ENCODE data around the gene KCNIP2.
"Not testable (repeated sequence)": the region's sequence is repeated elsewhere in the genome, so short reads cannot be mapped to it uniquely, and the experiment has no call there.

KCNIP2 gene

DNA sequence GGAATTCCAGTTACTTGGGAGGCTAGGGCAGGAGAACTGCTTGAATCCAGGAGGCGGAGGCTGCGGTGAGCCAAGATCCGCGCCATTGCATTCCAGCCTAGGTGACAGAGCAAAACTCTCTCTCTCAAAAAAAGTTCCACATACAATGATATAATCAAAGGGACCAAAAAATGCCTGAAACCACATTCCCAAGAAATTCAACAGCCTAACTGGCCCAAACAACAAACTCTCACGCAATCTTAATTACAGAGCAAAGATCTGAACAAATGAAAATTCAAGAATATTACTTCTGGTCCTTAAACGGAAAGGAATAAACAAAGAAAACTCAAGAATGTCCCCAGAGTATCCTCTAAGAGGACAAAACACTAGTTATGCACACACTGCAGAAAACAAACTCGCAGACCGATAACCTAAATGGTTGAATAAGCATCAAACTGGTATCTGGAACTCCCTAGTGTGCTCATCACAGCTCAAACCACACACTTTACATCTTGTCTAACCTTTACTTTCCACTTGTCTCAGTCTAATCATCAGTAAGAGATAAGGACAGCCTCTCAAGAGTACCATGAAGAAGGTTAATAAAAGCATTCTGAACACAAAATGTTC is 29.0 kb downstream of the KCNIP2 start:
- TF ChIP-seq CTCF (IDR thresholded peaks at IDR 0.05), result no peak
- no peak for TF ChIP-seq ZFX (IDR thresholded peaks at IDR 0.05; ENCODE audit: borderline replicate concordance)
- 0 out of 2 replicates have a peak overlapping the region, but pooled peaks have one; percentile 12 for H3K27ac ChIP-seq

GRCh38 chr10:101812606-101813005 is 31.0 kb downstream of the KCNIP2 start:
- H3K27ac ChIP-seq, result no peak overlapping the region
- TF ChIP-seq ZFX (IDR thresholded peaks at IDR 0.05; ENCODE audit: borderline replicate concordance), result no peak
- no peak for TF ChIP-seq CTCF (IDR thresholded peaks at IDR 0.05)

DNA sequence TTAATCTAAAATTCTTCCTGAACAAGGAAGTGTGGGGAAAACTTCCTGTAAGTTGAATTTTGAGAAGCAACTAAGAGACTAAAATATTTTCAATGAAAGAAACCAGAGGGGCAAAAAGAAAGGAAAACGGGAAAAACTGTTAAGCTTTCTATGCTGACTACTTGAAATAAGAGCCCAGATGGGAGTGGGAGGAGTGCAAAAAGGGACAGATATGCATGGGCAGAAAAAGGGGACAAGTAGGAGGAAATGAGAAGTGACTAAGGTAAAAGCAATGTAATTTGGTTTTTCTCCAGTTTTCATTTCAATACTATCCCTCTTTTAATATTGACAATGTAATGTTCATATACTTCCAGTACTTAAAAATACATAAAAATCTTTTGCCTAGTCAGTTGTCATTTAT is 36.4 kb downstream of the KCNIP2 start:
- no peak overlapping the region for H3K27ac ChIP-seq
- TF ChIP-seq CTCF (IDR thresholded peaks at IDR 0.05) (no peak), ZFX (IDR thresholded peaks at IDR 0.05; ENCODE audit: borderline replicate concordance) (no peak)

DNA sequence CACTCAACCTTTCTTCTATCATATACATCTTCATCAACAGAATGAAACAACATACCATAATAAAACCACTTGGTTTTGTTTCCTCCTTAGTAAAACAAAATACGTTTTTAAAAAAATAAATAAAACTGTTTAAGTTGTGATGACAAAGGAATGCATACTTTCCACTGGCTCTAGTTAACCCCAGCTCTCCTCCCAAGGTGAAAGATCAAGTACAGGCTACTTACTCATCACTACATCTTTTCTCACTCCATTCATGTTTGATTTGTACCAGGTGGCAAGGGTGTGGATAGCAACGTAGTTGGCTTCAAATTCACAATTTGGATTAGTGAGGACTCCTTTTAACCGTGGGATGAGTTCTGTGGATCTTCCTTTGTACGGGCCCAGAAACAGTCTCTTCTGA is 40.1 kb downstream of the KCNIP2 start:
- no peak for TF ChIP-seq CTCF (IDR thresholded peaks at IDR 0.05)
- no peak for TF ChIP-seq ZFX (IDR thresholded peaks at IDR 0.05; ENCODE audit: borderline replicate concordance)
- H3K27ac ChIP-seq, result no peak overlapping the region

DNA sequence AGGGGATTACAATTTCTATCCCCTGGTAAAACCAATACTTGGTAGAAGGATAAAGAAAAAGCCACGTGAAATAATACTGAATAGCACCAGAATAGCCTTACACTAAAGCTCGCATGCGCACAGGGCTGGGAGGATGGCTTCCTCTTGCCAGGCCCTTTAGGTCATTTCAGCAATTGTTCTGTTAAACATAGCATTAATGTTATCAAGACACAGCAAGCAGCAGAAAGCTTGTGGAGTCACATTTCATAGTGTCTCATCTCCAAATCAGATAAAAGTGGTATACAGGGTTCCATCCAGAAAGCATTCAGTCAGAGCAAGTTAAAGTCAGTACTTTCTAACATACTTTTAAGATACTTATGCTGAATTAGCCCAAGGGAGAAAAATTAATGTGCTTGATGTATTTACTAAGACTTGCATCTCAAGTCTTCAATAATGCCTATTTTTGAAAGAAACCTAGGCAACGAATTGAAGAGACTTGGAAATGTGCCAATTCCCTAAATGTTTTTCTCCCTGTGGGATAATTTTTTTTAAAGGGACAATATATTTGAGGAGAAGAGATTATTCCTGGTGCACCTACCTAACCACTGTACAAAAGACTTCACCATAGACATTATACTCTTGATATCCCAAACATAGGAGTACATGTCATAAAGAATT is 46.1 kb downstream of the KCNIP2 start:
- no peak overlapping the region for H3K27ac ChIP-seq
- TF ChIP-seq ZFX (IDR thresholded peaks at IDR 0.05; ENCODE audit: borderline replicate concordance), result no peak
- TF ChIP-seq CTCF (IDR thresholded peaks at IDR 0.05), result no peak

GRCh38 chr10:101793526-101793925 is 50.1 kb downstream of the KCNIP2 start:
- H3K27ac ChIP-seq, result no peak overlapping the region
- no peak for TF ChIP-seq ZFX (IDR thresholded peaks at IDR 0.05; ENCODE audit: borderline replicate concordance)
- TF ChIP-seq CTCF (IDR thresholded peaks at IDR 0.05), result no peak

DNA sequence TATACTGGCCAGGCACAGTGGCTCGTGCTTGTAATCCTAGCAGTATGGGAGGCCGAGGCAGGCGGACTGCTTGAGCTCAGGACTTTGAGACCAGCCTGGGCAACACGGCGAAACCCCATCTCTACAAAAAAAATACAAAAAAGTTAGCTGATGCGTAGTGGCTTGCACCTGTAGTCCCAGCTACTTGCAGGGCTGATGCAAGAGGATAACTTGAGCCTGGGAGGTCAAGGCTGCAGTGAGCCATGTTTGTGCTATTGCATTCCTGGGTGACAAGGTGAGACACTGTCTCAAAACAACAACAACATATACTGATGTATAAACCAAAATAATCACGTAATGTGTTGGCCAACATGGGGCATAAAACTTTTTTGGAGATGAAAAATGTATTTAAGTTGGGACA is 53.9 kb downstream of the KCNIP2 start:
- no peak overlapping the region for H3K27ac ChIP-seq
- no peak for TF ChIP-seq ZFX (IDR thresholded peaks at IDR 0.05; ENCODE audit: borderline replicate concordance)

- not testable (repeated sequence) for H3K27ac ChIP-seq
Observed at GRCh38 chr10:101789231-101789630, 54.4 kb downstream of the KCNIP2 start.

All from 22Rv1 (cell line).